K562 (cell line): ENCODE results near the gene KLK1. TPM values are rescaled to one million over a fixed set of nuclear protein-coding genes. Genes with fewer than 3 reads are reported as not detected.
A peak's percentile ranks its signal among the peaks of the same experiment; 100 is the strongest.

ENCODE experiments used
- ATAC-seq: fragments of 200-7000 bp; cut with Tn5 transposase; 3 replicates; pipeline ENCODE4 v1.9.1; 2020; ENCODE audit warnings: moderate library complexity
- BruUV-seq: library from RNA; stranded (reverse); fragments of 400-500 nt; replicated peaks from 2 replicates; lab custom pipeline; 2021; lab: Mats Ljungman, UMichigan
- CTCF ChIA-PET: fragments of 300-600 bp; formaldehyde crosslinking; extraction: SDS; loops from one replicate; lab custom pipeline; 2021; ENCODE audit warnings: low intra/inter-chr PET ratio; lab: Yijun Ruan, JAX
- POLR2A ChIA-PET: fragments of 300-600, 350-650 bp; sonication (Branson Sonifier 250); formaldehyde crosslinking; extraction: SDS; loops from one replicate; lab custom pipeline; 2021; ENCODE audit warnings: antibody characterized with exemption, inconsistent platforms; lab: Yijun Ruan, JAX
- DNase-seq, 4 experiments: peaks; one replicate each; pipeline versions ENCODE4 v3.0.0 to v3.0.0-alpha.2; 2011 to 2018; ENCODE audit warnings: low spot score in 3 of 4, mixed read lengths in 3 of 4; ENCODE audit errors: extremely low read depth in 1 of 4
- FAIRE-seq: peaks from 2 replicates; lab custom pipeline; 2011; peaks lifted over from hg19 to GRCh38; lab: Jason Lieb, UNC
- H2AFZ ChIP-seq: 2 replicates; pipeline ENCODE4 v1.6.0; 2011; ENCODE audit warnings: low read depth, low read length, control low read depth, inconsistent platforms
- H3K27ac ChIP-seq: fragments of 200-600 bp; 3 replicates; pipeline ENCODE4 v1.8.0; 2011; ENCODE audit warnings: low read depth, mild to moderate bottlenecking, control low read depth, inconsistent platforms, low read length, moderate library complexity, mixed read lengths; ENCODE audit errors: extremely low read depth
- H3K27me3 ChIP-seq, 2 experiments: fragments of 300-600 bp in 1 of 2; 2 replicates in 1 of 2; 3 replicates in 1 of 2; pipeline versions ENCODE4 v1.6.0 to v1.8.0; 2011; ENCODE audit warnings: inconsistent platforms in 2 of 2, low read length in 2 of 2, mild to moderate bottlenecking in 1 of 2, mixed read lengths in 1 of 2, moderate library complexity in 1 of 2; ENCODE audit not compliant: control insufficient read depth in 2 of 2, insufficient read depth in 2 of 2
- H3K36me3 ChIP-seq: fragments of 300-600 bp; 3 replicates; pipeline ENCODE4 v1.8.0; 2011; ENCODE audit warnings: mild to moderate bottlenecking, low read length, inconsistent platforms; ENCODE audit not compliant: control insufficient read depth, insufficient read depth
- H3K4me1 ChIP-seq, 2 experiments: fragments of 200-600 bp in 1 of 2; replicated peaks in 1 of 2; 2 replicates in 1 of 2; 3 replicates in 1 of 2; pipeline versions ENCODE4 v1.5.1 to v1.8.0; 2011; ENCODE audit warnings: inconsistent platforms in 2 of 2, low read length in 2 of 2, mild to moderate bottlenecking in 1 of 2, mixed read lengths in 1 of 2, moderate library complexity in 1 of 2; ENCODE audit not compliant: control insufficient read depth in 2 of 2, insufficient read depth in 2 of 2
- H3K4me2 ChIP-seq: 2 replicates; pipeline ENCODE4 v1.6.1; 2011; ENCODE audit warnings: low read length, control low read depth, inconsistent platforms, mixed read lengths; ENCODE audit not compliant: insufficient read depth
- H3K4me3 ChIP-seq: fragments of 200-600 bp; sonication (generic), shearing (Covaris generic); 2 replicates; pipeline ENCODE4 v1.5.1; 2016; ENCODE audit warnings: control low read depth, inconsistent platforms
- H3K79me2 ChIP-seq: fragments of 200-600 bp; 3 replicates; pipeline ENCODE4 v1.8.0; 2011; ENCODE audit warnings: low read length, inconsistent platforms; ENCODE audit not compliant: control insufficient read depth, insufficient read depth
- H3K9ac ChIP-seq, 2 experiments: 2 replicates each; pipeline versions ENCODE4 v1.6.0 to v1.6.1; 2011; ENCODE audit warnings: low read depth in 2 of 2, low read length in 2 of 2, control low read depth in 1 of 2, inconsistent platforms in 1 of 2, mild to moderate bottlenecking in 1 of 2, mixed read lengths in 1 of 2; ENCODE audit not compliant: insufficient read depth in 1 of 2
- H3K9me1 ChIP-seq: one replicate; pipeline ENCODE4 v1.6.0; 2011; ENCODE audit warnings: inconsistent platforms, mild to moderate bottlenecking, low read length, moderate library complexity; ENCODE audit not compliant: control insufficient read depth, insufficient read depth
- H3K9me3 ChIP-seq: replicated peaks from 2 replicates; pipeline ENCODE4 v1.5.1; 2011; ENCODE audit warnings: low read depth, low read length, inconsistent platforms; ENCODE audit not compliant: control insufficient read depth, insufficient read depth
- H4K20me1 ChIP-seq: replicated peaks from 2 replicates; pipeline ENCODE4 v1.6.1; 2011; ENCODE audit warnings: low read length, inconsistent platforms, mixed read lengths; ENCODE audit not compliant: control insufficient read depth, insufficient read depth
- CHCHD3 ChIP-seq: fragments of 250-450 bp; sonication (Bioruptor Pico); IDR thresholded peaks from 2 replicates; pipeline ENCODE4 v2.1.2; 2022; ENCODE audit warnings: mild to moderate bottlenecking
- E2F5 ChIP-seq: sonication (generic); formaldehyde crosslinking; IDR thresholded peaks from 2 replicates; pipeline ENCODE4 v1.8.0; 2022; ENCODE audit warnings: mild to moderate bottlenecking, missing genetic modification reagents
- ETS2 ChIP-seq: IDR thresholded peaks from 2 replicates; pipeline ENCODE4 v1.6.1; 2016; ENCODE audit warnings: borderline replicate concordance, missing genetic modification characterization, mild to moderate bottlenecking, moderate library complexity, missing compliant biosample characterization; ENCODE audit not compliant: poor library complexity, severe bottlenecking
- KDM1A ChIP-seq, 2 experiments: fragments of 450-650 bp; IDR thresholded peaks; 2 replicates each; pipeline ENCODE4 v1.6.1; 2016; ENCODE audit warnings: mild to moderate bottlenecking in 2 of 2
- PTBP1 ChIP-seq: fragments of 200-400 bp; formaldehyde crosslinking; IDR thresholded peaks from 2 replicates; pipeline ENCODE4 v1.6.1; 2017; ENCODE audit warnings: low read depth, low read length
- WHSC1 ChIP-seq: IDR thresholded peaks from one replicate; pipeline ENCODE4 v1.6.1; 2012; ENCODE audit warnings: low read length, control low read depth, inconsistent platforms
- ZNF445 ChIP-seq: fragments of 250-450 bp; sonication (Bioruptor Pico); IDR thresholded peaks from 2 replicates; pipeline ENCODE4 v1.4.0; 2020; ENCODE audit warnings: low read depth, mild to moderate bottlenecking, moderate library complexity
- ZNF655 ChIP-seq: fragments of 250-450 bp; sonication (Bioruptor Pico); IDR thresholded peaks from 2 replicates; pipeline ENCODE4 v1.5.0; 2021
- whole genome bisulfite sequencing: fragments of 100-300 bp; shearing (Covaris generic); methylation state at CpG from one replicate; pipeline ENCODE4 v1.1.6; 2016; ENCODE audit warnings: low coverage, mixed read lengths; ENCODE audit not compliant: insufficient coverage; ENCODE audit errors: missing lambda C conversion rate; 5-methylcytosine and 5-hydroxymethylcytosine counted together
- in situ Hi-C: fragments of 300-500 bp; cut with MboI; formaldehyde crosslinking; loops from 4 replicates; pipeline ENCODE4 v1.15.0; 2018; ENCODE audit warnings: inconsistent platforms, mixed read lengths
- intact Hi-C: fragments of 100-400 bp; cut with micrococcal nuclease; formaldehyde crosslinking; loops from 2 replicates; pipeline ENCODE4 v1.14.2; 2022
- polyA plus RNA-seq, 8 experiments: library from polyadenylated mRNA; depleted of rRNA in 4 of 8; stranded (reverse) in 5 of 8; unstranded in 3 of 8; fragments of >200 nt; fragmentation: Nextera tagmentation in 2 of 8; fragmentation: Illumina TruSeq in 1 of 8; extraction: Ambion mirVana in 2 of 8; extraction: Trizol in 1 of 8; gene quantifications; 2 replicates each; pipeline versions ENCODE4 v1.2.1 to v1.2.3, GENCODE V29; 2011 to 2014; ENCODE audit warnings: inconsistent platforms in 1 of 8, missing spikeins in 1 of 8
- total RNA-seq, 7 experiments: library from RNA; depleted of rRNA in 6 of 7; stranded (reverse); fragments of >200 nt in 6 of 7; fragmentation: Illumina TruSeq in 2 of 7; extraction: Trizol in 2 of 7; gene quantifications; 2 replicates each; pipeline versions ENCODE4 v1.2.1 to v1.2.3, GENCODE V29; 2011 to 2021; ENCODE audit warnings: low replicate concordance in 1 of 7

Gene KLK1
- total and polyA plus RNA-seq, 9 of the 15 experiments (the other 6 are each of a cell fraction or from before 2014, with no cell fraction given), result 0.87 to 15.4 (median 9.1) TPM

GRCh38 chr19:50833117-50833801 lies 9.7 kb upstream of the KLK1 start, which contains the start of gene KLK15:
Gene KLK15, minus strand, starts transcription at chr19:50833574. Its CDS starts 2,082 bp downstream, at chr19:50831492.
- no peak for DNase-seq
- BruUV-seq, result no TSS peak
- intact Hi-C loops, result no loop called here

More at GRCh38 chr19:50833117-50833801, 9.7 kb upstream of the KLK1 start, which contains the start of gene KLK15:
- no peak within 1 kb of the TSS for H3K4me3 ChIP-seq
- ATAC-seq, result no peak
- 0 out of 2 replicates have a peak within 1 kb of the TSS, but pooled peaks have one; percentile 1 for H2AFZ ChIP-seq
- no peak within 1 kb of the TSS for H3K27ac ChIP-seq
- no peak for TF ChIP-seq ZNF655 (CRISPR knock-in tag)
- no peak for TF ChIP-seq E2F5 (CRISPR knock-in tag)
- no peak for TF ChIP-seq ZNF445 (CRISPR knock-in tag)
- peak in 1 of 2 experiments; percentile 52; a peak in 1 of 4 replicates for TF ChIP-seq KDM1A (IDR thresholded peaks at IDR 0.05)
- no peak for TF ChIP-seq WHSC1
- TF ChIP-seq PTBP1, result no peak
- no peak for TF ChIP-seq ETS2 (tag)
- no peak for TF ChIP-seq CHCHD3 (CRISPR knock-in tag)
- no peaks in the 10 kb centered on the region for H3K9me1 ChIP-seq
- POLR2A ChIA-PET, result interaction anchor here (0.6 to 1.3 kb wide), 3 partner anchors 10 to 24 kb away, joined by 3 to 5 read pairs (median 3); no protein-coding TSS in a partner anchor
- CTCF ChIA-PET, result interaction anchor here (0.7 kb wide), 1 partner anchor 30 kb away, joined by 5 read pairs; no protein-coding TSS in a partner anchor
- H3K79me2 ChIP-seq, result no peaks in the 10 kb centered on the region
- in situ Hi-C loops, result no loop called here
- H3K4me2 ChIP-seq, result no peak within 1 kb of the TSS
- no peaks in the 10 kb centered on the region; the same call in 1 of the 2 replicates for H4K20me1 ChIP-seq
- peaks cover 14 to 21% of the 10 kb centered on the region in 2 experiments; a peak in 4 of 5 replicates for H3K4me1 ChIP-seq
- peaks cover 0 to 10% of the 10 kb centered on the region in 2 experiments; a peak in 2 of 5 replicates for H3K27me3 ChIP-seq
- no peaks in the 10 kb centered on the region for H3K9me3 ChIP-seq
- peak within 1 kb of the TSS in 1 of 2 experiments; percentile 37; a peak in 1 of 4 replicates for H3K9ac ChIP-seq
- no peaks in the 10 kb centered on the region for H3K36me3 ChIP-seq
- WGBS, result 17% methylated on average over 8 of the region's 8 CpGs
- FAIRE-seq, result no peak
